ENCODE data around the gene MIPOL1. TPM values are rescaled to one million over a fixed set of nuclear protein-coding genes. Genes with fewer than 3 reads are reported as not detected.
A peak's percentile ranks its signal among the peaks of the same experiment; 100 is the strongest.
"Not testable (repeated sequence)": the region's sequence is repeated elsewhere in the genome, so short reads cannot be mapped to it uniquely, and the experiment has no call there.

Gene MIPOL1
- total RNA-seq, 1 donor from 2014 or later: not detected

DNA sequence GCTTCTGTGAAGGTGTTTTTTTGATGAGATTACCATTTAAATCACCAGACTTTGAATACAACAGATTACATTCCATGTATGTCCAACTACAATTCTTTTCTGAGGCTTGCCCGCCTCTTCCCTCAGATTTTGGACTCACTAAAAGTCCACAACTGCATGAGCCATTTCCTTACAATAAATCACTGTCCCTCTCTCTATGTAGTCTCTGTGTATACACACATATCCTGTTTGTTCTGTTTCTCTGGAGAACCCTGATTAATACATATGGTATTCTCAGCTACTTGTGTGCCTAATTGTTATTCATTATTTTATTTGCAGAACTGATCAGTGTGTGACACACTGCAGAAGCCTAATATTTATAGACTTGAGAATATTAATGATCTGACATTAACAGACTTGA lies 2.4 kb upstream of the MIPOL1 start:
- H3K9me3 Mint-ChIP-seq: peaks cover 6% of the 10 kb centered on the region
- intact Hi-C loops (cut with micrococcal nuclease): no loop called here
- no peak overlapping the region for H3K4me3 Mint-ChIP-seq (ENCODE audit: low read depth)
- peaks cover 13% of the 10 kb centered on the region for H3K27me3 Mint-ChIP-seq (ENCODE audit: low read depth)
- H3K36me3 Mint-ChIP-seq (ENCODE audit: low read depth): no peaks in the 10 kb centered on the region
- no peak overlapping the region for H3K27ac Mint-ChIP-seq
- H3K4me1 Mint-ChIP-seq (ENCODE audit: low read depth): no peaks in the 10 kb centered on the region
- no peak for DNase-seq (ENCODE audit: low spot score)

GRCh38 chr14:37196604-37197420 lies 925 bp upstream of the MIPOL1 start:
- intact Hi-C loops (cut with micrococcal nuclease): no loop called here
- Mint-ChIP-seq H3K27ac (no peak overlapping the region), H3K9me3 (no peaks in the 10 kb centered on the region), H3K4me3 (ENCODE audit: low read depth) (peak overlapping the region; percentile 60), H3K27me3 (ENCODE audit: low read depth) (peaks cover 13% of the 10 kb centered on the region), H3K4me1 (ENCODE audit: low read depth) (no peaks in the 10 kb centered on the region), H3K36me3 (ENCODE audit: low read depth) (no peaks in the 10 kb centered on the region)
- no peak for DNase-seq (ENCODE audit: low spot score)

DNA sequence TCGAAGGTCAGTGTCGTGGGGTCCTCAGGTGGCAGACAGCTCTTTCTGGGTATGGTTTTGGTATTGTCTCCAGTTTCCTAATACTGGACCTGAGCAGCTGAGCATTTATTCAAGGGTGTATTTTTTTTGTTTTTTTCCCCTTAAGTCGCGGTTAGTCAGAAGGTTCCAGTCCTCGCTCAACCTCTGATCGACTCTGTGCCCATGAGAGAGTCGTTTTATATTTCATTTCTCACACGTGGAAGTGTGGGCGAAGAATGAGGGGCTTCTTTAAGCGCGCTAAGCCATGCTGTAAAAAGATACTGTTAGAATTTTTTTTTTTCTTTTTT lies 499 bp downstream of the MIPOL1 start:
- Mint-ChIP-seq H3K27me3 (ENCODE audit: low read depth) (peaks cover 13% of the 10 kb centered on the region), H3K27ac (no peak overlapping the region), H3K36me3 (ENCODE audit: low read depth) (no peaks in the 10 kb centered on the region), H3K9me3 (no peaks in the 10 kb centered on the region), H3K4me3 (ENCODE audit: low read depth) (peak overlapping the region; percentile 45), H3K4me1 (ENCODE audit: low read depth) (no peaks in the 10 kb centered on the region)
- no peak for DNase-seq (ENCODE audit: low spot score)
- intact Hi-C loops (cut with micrococcal nuclease): no loop called here

DNA sequence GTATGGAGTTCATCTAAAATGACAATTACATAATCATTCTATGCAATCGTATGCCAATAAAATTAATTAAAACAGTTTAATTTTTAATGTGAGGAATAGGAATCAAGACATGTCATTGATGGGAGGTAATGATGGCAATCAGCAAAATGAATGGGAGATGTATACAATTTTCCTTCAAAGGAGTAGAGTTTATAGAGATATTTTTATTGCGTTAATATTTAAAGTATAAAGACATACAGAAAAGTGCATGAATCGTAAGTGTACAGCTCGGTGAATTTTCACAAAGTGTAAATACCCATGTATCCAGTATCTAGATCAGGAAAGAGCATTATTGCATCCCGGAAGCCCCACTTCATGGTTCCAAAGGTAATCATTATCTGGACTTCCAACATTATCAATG lies 1.2 kb downstream of the MIPOL1 start:
- intact Hi-C loops (cut with micrococcal nuclease): no loop called here
- Mint-ChIP-seq H3K4me1 (ENCODE audit: low read depth) (no peaks in the 10 kb centered on the region), H3K9me3 (peaks cover 1% of the 10 kb centered on the region), H3K36me3 (ENCODE audit: low read depth) (no peaks in the 10 kb centered on the region), H3K4me3 (ENCODE audit: low read depth) (no peak overlapping the region), H3K27ac (no peak overlapping the region), H3K27me3 (ENCODE audit: low read depth) (peaks cover 13% of the 10 kb centered on the region)
- DNase-seq (ENCODE audit: low spot score): no peak

DNA sequence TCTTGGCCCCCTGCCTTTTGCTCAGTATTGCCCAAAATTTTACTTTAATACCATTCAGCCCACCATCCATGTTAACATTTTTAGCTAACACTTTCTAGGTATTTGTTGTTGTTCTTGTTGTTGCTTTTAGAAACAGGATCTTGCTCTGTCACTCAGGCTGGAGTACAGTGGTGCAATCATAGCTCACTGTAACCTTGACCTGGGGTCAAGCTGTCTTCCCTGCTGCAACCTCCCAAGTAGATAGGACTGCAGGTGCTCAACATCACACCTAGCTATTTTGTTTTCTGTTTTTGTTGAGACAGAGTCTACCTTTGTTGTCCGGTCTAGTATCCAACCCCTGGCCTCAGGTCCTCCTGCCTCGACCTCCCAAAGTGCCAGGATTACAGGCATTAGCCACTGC lies 4.0 kb downstream of the MIPOL1 start:
- Mint-ChIP-seq H3K27me3 (ENCODE audit: low read depth) (peaks cover 11% of the 10 kb centered on the region), H3K27ac (no peak overlapping the region), H3K4me1 (ENCODE audit: low read depth) (no peaks in the 10 kb centered on the region), H3K9me3 (peaks cover 18% of the 10 kb centered on the region), H3K36me3 (ENCODE audit: low read depth) (no peaks in the 10 kb centered on the region), H3K4me3 (ENCODE audit: low read depth) (no peak overlapping the region)
- intact Hi-C loops (cut with micrococcal nuclease): no loop called here
- DNase-seq (ENCODE audit: low spot score): no peak

- Mint-ChIP-seq H3K27ac (no peak overlapping the region), H3K4me3 (ENCODE audit: low read depth) (no peak overlapping the region), H3K9me3 (peaks cover 23% of the 10 kb centered on the region), H3K27me3 (ENCODE audit: low read depth) (peaks cover 10% of the 10 kb centered on the region), H3K36me3 (ENCODE audit: low read depth) (no peaks in the 10 kb centered on the region), H3K4me1 (ENCODE audit: low read depth) (no peaks in the 10 kb centered on the region)
- intact Hi-C loops (cut with micrococcal nuclease): no loop called here
- DNase-seq (ENCODE audit: low spot score): no peak
These were observed 4.5 kb downstream of the MIPOL1 start for GRCh38 chr14:37202265-37202664.

GRCh38 chr14:37202812-37203211 lies 5.1 kb downstream of the MIPOL1 start:
- intact Hi-C loops (cut with micrococcal nuclease): no loop called here
- DNase-seq (ENCODE audit: low spot score): no peak
- peaks cover 6% of the 10 kb centered on the region for H3K27me3 Mint-ChIP-seq (ENCODE audit: low read depth)
- H3K4me1 Mint-ChIP-seq (ENCODE audit: low read depth): no peaks in the 10 kb centered on the region
- no peaks in the 10 kb centered on the region for H3K36me3 Mint-ChIP-seq (ENCODE audit: low read depth)
- H3K9me3 Mint-ChIP-seq: peaks cover 24% of the 10 kb centered on the region
- H3K4me3 Mint-ChIP-seq (ENCODE audit: low read depth): no peak overlapping the region
- no peak overlapping the region for H3K27ac Mint-ChIP-seq

GRCh38 chr14:37203423-37203822 lies 5.7 kb downstream of the MIPOL1 start:
- no peak for DNase-seq (ENCODE audit: low spot score)
- Mint-ChIP-seq H3K4me3 (ENCODE audit: low read depth) (no peak overlapping the region), H3K27me3 (ENCODE audit: low read depth) (peaks cover 5% of the 10 kb centered on the region), H3K36me3 (ENCODE audit: low read depth) (no peaks in the 10 kb centered on the region), H3K9me3 (peaks cover 24% of the 10 kb centered on the region), H3K4me1 (ENCODE audit: low read depth) (no peaks in the 10 kb centered on the region), H3K27ac (no peak overlapping the region)
- intact Hi-C loops (cut with micrococcal nuclease): no loop called here

GRCh38 chr14:37205623-37206605 lies 8.2 kb downstream of the MIPOL1 start:
- H3K4me1 Mint-ChIP-seq (ENCODE audit: low read depth); intact Hi-C loops (cut with micrococcal nuclease); H3K4me3 Mint-ChIP-seq (ENCODE audit: low read depth); H3K27me3 Mint-ChIP-seq (ENCODE audit: low read depth); H3K27ac Mint-ChIP-seq; DNase-seq (ENCODE audit: low spot score); H3K36me3 Mint-ChIP-seq (ENCODE audit: low read depth): not testable (repeated sequence)
- peaks cover 28% of the 10 kb centered on the region for H3K9me3 Mint-ChIP-seq

DNA sequence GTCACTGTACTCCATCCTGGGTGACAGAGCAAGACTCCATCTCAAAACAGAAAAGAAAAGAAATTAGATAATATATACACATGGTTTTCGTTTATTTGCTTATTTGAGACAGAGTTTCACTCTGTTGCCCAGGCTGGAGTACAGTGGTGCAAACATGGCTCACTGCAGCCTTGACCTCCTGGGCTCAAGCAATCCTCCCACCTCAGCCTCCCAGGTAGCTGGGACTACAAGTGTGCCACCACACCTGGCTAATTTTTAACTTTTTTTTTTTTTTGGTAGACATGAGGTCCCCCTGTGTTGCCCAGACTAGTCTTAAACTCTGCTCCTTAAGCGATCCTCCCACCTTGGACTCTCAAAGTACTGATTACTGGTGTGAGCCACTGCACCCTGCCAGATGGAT lies 11.9 kb downstream of the MIPOL1 start:
- H3K4me1 Mint-ChIP-seq (ENCODE audit: low read depth); DNase-seq (ENCODE audit: low spot score); H3K4me3 Mint-ChIP-seq (ENCODE audit: low read depth); H3K27me3 Mint-ChIP-seq (ENCODE audit: low read depth); intact Hi-C loops (cut with micrococcal nuclease); H3K36me3 Mint-ChIP-seq (ENCODE audit: low read depth); H3K27ac Mint-ChIP-seq: not testable (repeated sequence)
- H3K9me3 Mint-ChIP-seq: peaks cover 26% of the 10 kb centered on the region

- intact Hi-C loops (cut with micrococcal nuclease): no loop called here
- Mint-ChIP-seq H3K4me1 (ENCODE audit: low read depth) (no peaks in the 10 kb centered on the region), H3K9me3 (peaks cover 26% of the 10 kb centered on the region), H3K4me3 (ENCODE audit: low read depth) (no peak overlapping the region), H3K27me3 (ENCODE audit: low read depth) (no peaks in the 10 kb centered on the region), H3K27ac (no peak overlapping the region), H3K36me3 (ENCODE audit: low read depth) (no peaks in the 10 kb centered on the region)
- DNase-seq (ENCODE audit: low spot score): no peak
These were observed 12.7 kb downstream of the MIPOL1 start for GRCh38 chr14:37210448-37210847.

- Mint-ChIP-seq H3K27ac (no peak overlapping the region), H3K9me3 (peaks cover 17% of the 10 kb centered on the region), H3K4me3 (ENCODE audit: low read depth) (no peak overlapping the region), H3K36me3 (ENCODE audit: low read depth) (no peaks in the 10 kb centered on the region), H3K27me3 (ENCODE audit: low read depth) (no peaks in the 10 kb centered on the region), H3K4me1 (ENCODE audit: low read depth) (no peaks in the 10 kb centered on the region)
- intact Hi-C loops (cut with micrococcal nuclease): no loop called here
- no peak for DNase-seq (ENCODE audit: low spot score)
These were observed 15.3 kb downstream of the MIPOL1 start for GRCh38 chr14:37213016-37213415.

DNA sequence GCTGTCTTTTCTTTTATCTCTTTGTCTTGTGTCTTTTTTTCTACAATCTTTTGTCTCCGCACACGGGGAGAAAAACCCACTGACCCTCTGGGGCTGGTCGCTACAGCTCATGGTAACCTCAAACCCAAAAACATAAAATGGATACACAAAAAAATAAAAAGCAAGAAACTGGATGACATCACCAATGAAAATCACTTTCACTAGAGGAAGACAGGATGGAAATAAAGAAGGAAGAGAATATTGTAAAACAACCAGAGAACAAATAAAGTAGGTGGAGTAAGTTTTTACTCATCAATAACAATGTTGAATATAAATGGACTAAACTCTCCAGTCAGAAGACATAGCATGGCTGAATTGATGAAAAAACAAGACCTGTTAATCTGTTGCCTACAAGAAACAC lies 17.6 kb downstream of the MIPOL1 start:
- Mint-ChIP-seq H3K36me3 (ENCODE audit: low read depth) (no peaks in the 10 kb centered on the region), H3K27me3 (ENCODE audit: low read depth) (no peaks in the 10 kb centered on the region), H3K4me1 (ENCODE audit: low read depth) (no peaks in the 10 kb centered on the region), H3K27ac (no peak overlapping the region), H3K9me3 (peaks cover 16% of the 10 kb centered on the region), H3K4me3 (ENCODE audit: low read depth) (no peak overlapping the region)
- intact Hi-C loops (cut with micrococcal nuclease): no loop called here
- no peak for DNase-seq (ENCODE audit: low spot score)

Data from activated T-helper 2 cell treated with anti-CD3 and anti-CD28 coated beads, Interferon-gamma antibody, Interleukin-2, Interleukin-4, amounts not matched to agents 10 μg/mL and 5 μg/mL and 100 μg/mL, durations not matched to agents 14 hours and 24 hours and 36 hours (primary cell).